GM03348 (cell line): Measurements from ENCODE around the gene CCR5.
"Not testable (repeated sequence)": the region's sequence is repeated elsewhere in the genome, so short reads cannot be mapped to it uniquely, and the experiment has no call there.

Experiments used
- DNase-seq: peaks from one replicate; pipeline ENCODE4 v3.0.0; 2012; ENCODE audit warnings: low spot score

CCR5 gene

GRCh38 chr3:46370839-46371518, at the start of gene CCR5:
TSS of gene CCR5 (plus strand) at chr3:46370946. CDS start at chr3:46372903, 1,957 bp downstream.
- DNase-seq, result no peak

- no peak for DNase-seq
Observed at GRCh38 chr3:46321461-46322104, 49.2 kb upstream of the CCR5 start.

GRCh38 chr3:46324036-46324435, 46.7 kb upstream of the CCR5 start:
- no peak for DNase-seq

GRCh38 chr3:46325645-46326300, 45.0 kb upstream of the CCR5 start:
- DNase-seq, result no peak

- DNase-seq, result not testable (repeated sequence)
Observed at GRCh38 chr3:46330676-46331075, 40.1 kb upstream of the CCR5 start.

- no peak for DNase-seq
Observed at GRCh38 chr3:46334741-46335478, 35.8 kb upstream of the CCR5 start.

- DNase-seq, result no peak
Observed at GRCh38 chr3:46335541-46335940, 35.2 kb upstream of the CCR5 start.

GRCh38 chr3:46337911-46338310, 32.8 kb upstream of the CCR5 start:
- DNase-seq, result no peak

GRCh38 chr3:46338840-46339239, 31.9 kb upstream of the CCR5 start:
- DNase-seq, result no peak

- DNase-seq, result no peak
Observed at GRCh38 chr3:46344476-46344875, 26.3 kb upstream of the CCR5 start.

GRCh38 chr3:46348823-46349482, 21.8 kb upstream of the CCR5 start:
- no peak for DNase-seq

- no peak for DNase-seq
Observed at GRCh38 chr3:46349484-46350261, 21.1 kb upstream of the CCR5 start.

- no peak for DNase-seq
Observed at GRCh38 chr3:46350262-46350565, 20.5 kb upstream of the CCR5 start.

GRCh38 chr3:46351646-46352045, 19.1 kb upstream of the CCR5 start:
- no peak for DNase-seq

GRCh38 chr3:46353090-46353489, 17.7 kb upstream of the CCR5 start:
- DNase-seq, result no peak

GRCh38 chr3:46353647-46354410, 16.9 kb upstream of the CCR5 start, which contains the start of gene CCR2:
TSS of gene CCR2 (plus strand) at chr3:46354111. CDS start at chr3:46357528, 3,417 bp downstream.
- DNase-seq, result no peak

- DNase-seq, result no peak
Observed at GRCh38 chr3:46354478-46354877, 16.3 kb upstream of the CCR5 start.

- no peak for DNase-seq
Observed at GRCh38 chr3:46354984-46355383, 15.8 kb upstream of the CCR5 start.

- no peak for DNase-seq
Observed at GRCh38 chr3:46356276-46356675, 14.5 kb upstream of the CCR5 start.

GRCh38 chr3:46356909-46357308, 13.8 kb upstream of the CCR5 start:
- no peak for DNase-seq

- no peak for DNase-seq
Observed at GRCh38 chr3:46358466-46358865, 12.3 kb upstream of the CCR5 start.
